ENCODE data around the gene GNS.
"Not testable (repeated sequence)": the region's sequence is repeated elsewhere in the genome, so short reads cannot be mapped to it uniquely, and the experiment has no call there.

The GNS gene

GRCh38 chr12:64759035-64759894, at the start of gene GNS:
GNS (minus strand) TSS chr12:64759406; CDS start chr12:64759276, 130 bp downstream.
- peak; percentile 98 for DNase-seq
- in situ Hi-C loops (cut with HindIII; ENCODE audit: low pct_ligation_motif_present, low pct_unique_long_range_greater_than_20kb, low sequenced_read_pairs) = no loop called here

GRCh38 chr12:64808110-64808509, 48.9 kb upstream of the GNS start:
- in situ Hi-C loops (cut with HindIII; ENCODE audit: low pct_ligation_motif_present, low pct_unique_long_range_greater_than_20kb, low sequenced_read_pairs) = no loop called here

GRCh38 chr12:64806593-64807460, 47.6 kb upstream of the GNS start:
- DNase-seq = no peak
- in situ Hi-C loops (cut with HindIII; ENCODE audit: low pct_ligation_motif_present, low pct_unique_long_range_greater_than_20kb, low sequenced_read_pairs) = no loop called here

More at GRCh38 chr12:64808110-64808509, 48.9 kb upstream of the GNS start:
- DNase-seq = no peak

- no peak for DNase-seq
- in situ Hi-C loops (cut with HindIII; ENCODE audit: low pct_ligation_motif_present, low pct_unique_long_range_greater_than_20kb, low sequenced_read_pairs) = no loop called here
Measured at GRCh38 chr12:64806173-64806572, 47.0 kb upstream of the GNS start.

- DNase-seq = peak; percentile 54
- in situ Hi-C loops (cut with HindIII; ENCODE audit: low pct_ligation_motif_present, low pct_unique_long_range_greater_than_20kb, low sequenced_read_pairs) = not testable (repeated sequence)
Measured at GRCh38 chr12:64802180-64802775, 43.1 kb upstream of the GNS start.

- in situ Hi-C loops (cut with HindIII; ENCODE audit: low pct_ligation_motif_present, low pct_unique_long_range_greater_than_20kb, low sequenced_read_pairs) = no loop called here
- DNase-seq = peak; percentile 56
Measured at GRCh38 chr12:64801381-64801780, 42.2 kb upstream of the GNS start.

- in situ Hi-C loops (cut with HindIII; ENCODE audit: low pct_ligation_motif_present, low pct_unique_long_range_greater_than_20kb, low sequenced_read_pairs) = no loop called here
- no peak for DNase-seq
Measured at GRCh38 chr12:64800640-64801039, 41.4 kb upstream of the GNS start.

- no peak for DNase-seq
- in situ Hi-C loops (cut with HindIII; ENCODE audit: low pct_ligation_motif_present, low pct_unique_long_range_greater_than_20kb, low sequenced_read_pairs) = no loop called here
Measured at GRCh38 chr12:64798165-64798564, 39.0 kb upstream of the GNS start.

- no peak for DNase-seq
- in situ Hi-C loops (cut with HindIII; ENCODE audit: low pct_ligation_motif_present, low pct_unique_long_range_greater_than_20kb, low sequenced_read_pairs) = no loop called here
Measured at GRCh38 chr12:64797156-64797555, 38.0 kb upstream of the GNS start.

- peak; percentile 94 for DNase-seq
- in situ Hi-C loops (cut with HindIII; ENCODE audit: low pct_ligation_motif_present, low pct_unique_long_range_greater_than_20kb, low sequenced_read_pairs) = no loop called here
Measured at GRCh38 chr12:64796205-64796845, 37.1 kb upstream of the GNS start.

GRCh38 chr12:64794305-64794704, 35.1 kb upstream of the GNS start:
- in situ Hi-C loops (cut with HindIII; ENCODE audit: low pct_ligation_motif_present, low pct_unique_long_range_greater_than_20kb, low sequenced_read_pairs) = no loop called here
- no peak for DNase-seq

- in situ Hi-C loops (cut with HindIII; ENCODE audit: low pct_ligation_motif_present, low pct_unique_long_range_greater_than_20kb, low sequenced_read_pairs) = no loop called here
- DNase-seq = no peak
Measured at GRCh38 chr12:64793610-64794009, 34.4 kb upstream of the GNS start.

GRCh38 chr12:64792128-64792527, 32.9 kb upstream of the GNS start:
- no peak for DNase-seq
- in situ Hi-C loops (cut with HindIII; ENCODE audit: low pct_ligation_motif_present, low pct_unique_long_range_greater_than_20kb, low sequenced_read_pairs) = no loop called here

- no peak for DNase-seq
- in situ Hi-C loops (cut with HindIII; ENCODE audit: low pct_ligation_motif_present, low pct_unique_long_range_greater_than_20kb, low sequenced_read_pairs) = no loop called here
Measured at GRCh38 chr12:64791036-64791435, 31.8 kb upstream of the GNS start.

GRCh38 chr12:64790166-64790565, 31.0 kb upstream of the GNS start:
- in situ Hi-C loops (cut with HindIII; ENCODE audit: low pct_ligation_motif_present, low pct_unique_long_range_greater_than_20kb, low sequenced_read_pairs) = no loop called here

GRCh38 chr12:64785838-64786237, 26.6 kb upstream of the GNS start:
- DNase-seq = no peak
- in situ Hi-C loops (cut with HindIII; ENCODE audit: low pct_ligation_motif_present, low pct_unique_long_range_greater_than_20kb, low sequenced_read_pairs) = no loop called here

More at GRCh38 chr12:64790166-64790565, 31.0 kb upstream of the GNS start:
- DNase-seq = no peak

- DNase-seq = no peak
- in situ Hi-C loops (cut with HindIII; ENCODE audit: low pct_ligation_motif_present, low pct_unique_long_range_greater_than_20kb, low sequenced_read_pairs) = no loop called here
Measured at GRCh38 chr12:64782191-64782876, 23.1 kb upstream of the GNS start.
